SIG-M5 treated with dmso at 0.1 percent for 504 hours (cell line): Measurements from ENCODE around the gene AFTPH.

ENCODE experiments used
- DNase-seq: peaks from one replicate; lab custom pipeline; 2025; ENCODE audit not compliant: unreplicated experiment; lab: John Stamatoyannopoulos, UW

The AFTPH gene

GRCh38 chr2:64537991-64538390 is 13.9 kb downstream of the AFTPH start:
- DNase-seq, result no peak

GRCh38 chr2:64538764-64539433 is 14.8 kb downstream of the AFTPH start:
- DNase-seq, result no peak

- DNase-seq, result no peak
Measured at GRCh38 chr2:64540615-64541014, 16.5 kb downstream of the AFTPH start.

GRCh38 chr2:64541547-64541946 is 17.4 kb downstream of the AFTPH start:
- DNase-seq, result no peak

- DNase-seq, result no peak
Measured at GRCh38 chr2:64542071-64543007, 18.2 kb downstream of the AFTPH start.

- no peak for DNase-seq
Measured at GRCh38 chr2:64543008-64543697, 19.0 kb downstream of the AFTPH start.

GRCh38 chr2:64548761-64549160 is 24.6 kb downstream of the AFTPH start:
- DNase-seq, result no peak

- DNase-seq, result no peak
Measured at GRCh38 chr2:64550042-64550441, 25.9 kb downstream of the AFTPH start.

GRCh38 chr2:64551851-64552250 is 27.7 kb downstream of the AFTPH start:
- no peak for DNase-seq

- no peak for DNase-seq
Measured at GRCh38 chr2:64554117-64554516, 30.0 kb downstream of the AFTPH start.

- DNase-seq, result no peak
Measured at GRCh38 chr2:64558445-64559081, 34.4 kb downstream of the AFTPH start.

- no peak for DNase-seq
Measured at GRCh38 chr2:64562148-64562784, 38.1 kb downstream of the AFTPH start.

- DNase-seq, result no peak
Measured at GRCh38 chr2:64563436-64563938, 39.4 kb downstream of the AFTPH start.

- DNase-seq, result no peak
Measured at GRCh38 chr2:64565949-64566710, 42.0 kb downstream of the AFTPH start.

GRCh38 chr2:64567473-64567872 is 43.3 kb downstream of the AFTPH start:
- no peak for DNase-seq

GRCh38 chr2:64568836-64569235 is 44.7 kb downstream of the AFTPH start:
- DNase-seq, result no peak

- no peak for DNase-seq
Measured at GRCh38 chr2:64574871-64575270, 50.7 kb downstream of the AFTPH start.

- DNase-seq, result no peak
Measured at GRCh38 chr2:64581018-64581417, 56.9 kb downstream of the AFTPH start.

GRCh38 chr2:64581777-64582539 is 57.8 kb downstream of the AFTPH start:
- no peak for DNase-seq
